ENCODE data around the gene RAB2B. TPM values are rescaled to one million over a fixed set of nuclear protein-coding genes. Genes with fewer than 3 reads are reported as not detected.
A peak's percentile ranks its signal among the peaks of the same experiment; 100 is the strongest.

Gene RAB2B
- total RNA-seq, 1 experiment from 2014 or later = 26.8 TPM

- intact Hi-C loops (cut with micrococcal nuclease) = no loop called here
- ChIA-PET POLR2A (ENCODE audit: unreplicated experiment) (interaction anchor here (0.6 to 0.7 kb wide), 3 partner anchors 8 to 16 kb away, joined by 3 to 7 read pairs (median 5); partner anchors contain the start of gene METTL3), CTCF (interaction anchor here (1.0 kb wide), 1 partner anchor 39 kb away, joined by 3 read pairs; the partner anchor contains the start of gene CHD8)
- Histone ChIP-seq H3K9me2 (replicated peaks; ENCODE audit: low read length) (no peaks in the 10 kb centered on the region), H3K4me3 (ENCODE audit: low read length) (no peak overlapping the region), H3K27me3 (ENCODE audit: low read length) (no peaks in the 10 kb centered on the region), H3K4me1 (ENCODE audit: insufficient read depth, low read length) (no peaks in the 10 kb centered on the region), H3F3A (ENCODE audit: low read length, unreplicated experiment) (no peaks in the 10 kb centered on the region), H3K4me2 (ENCODE audit: low read length) (no peak overlapping the region), H3K9ac (ENCODE audit: low read length) (no peak overlapping the region), H4K20me1 (ENCODE audit: low read length) (no peaks in the 10 kb centered on the region), H3K9me3 (ENCODE audit: low read length) (no peaks in the 10 kb centered on the region), H3K36me3 (ENCODE audit: low read depth, low read length) (peaks cover 59% of the 10 kb centered on the region), H3K79me2 (ENCODE audit: low read length) (no peaks in the 10 kb centered on the region), H3K27ac (ENCODE audit: low read length) (no peak overlapping the region), H2AFZ (ENCODE audit: low read length) (no peak overlapping the region)
- BruUV-seq (replicated peaks) = no TSS peak
- ATAC-seq (peak; percentile 8; the same call in 1 of the 2 replicates), DNase-seq (no peak)
- no peak for TF ChIP-seq EZH2 (IDR thresholded peaks at IDR 0.05; ENCODE audit: low read length, unreplicated experiment)
- no peak for TF ChIP-seq EZH2phosphoT487 (IDR thresholded peaks at IDR 0.05; ENCODE audit: borderline replicate concordance, low read length)
- TF ChIP-seq CTCF (conservative IDR thresholded peaks at IDR 0.05; ENCODE audit: low read depth, low read length) = no peak
Observed at GRCh38 chr14:21494902-21495762, 18.4 kb upstream of the RAB2B start.

GRCh38 chr14:21486640-21487087 lies 9.9 kb upstream of the RAB2B start:
- ATAC-seq = no peak
- no peaks in the 10 kb centered on the region for H3F3A ChIP-seq (ENCODE audit: low read length, unreplicated experiment)
- no peak for TF ChIP-seq EZH2 (IDR thresholded peaks at IDR 0.05; ENCODE audit: low read length, unreplicated experiment)
- no peak for TF ChIP-seq EZH2phosphoT487 (IDR thresholded peaks at IDR 0.05; ENCODE audit: borderline replicate concordance, low read length)
- TF ChIP-seq CTCF (conservative IDR thresholded peaks at IDR 0.05; ENCODE audit: low read depth, low read length) = no peak
- POLR2A ChIA-PET (ENCODE audit: unreplicated experiment) = no interaction called here
- H4K20me1 ChIP-seq (ENCODE audit: low read length) = no peaks in the 10 kb centered on the region
- no peak overlapping the region for H2AFZ ChIP-seq (ENCODE audit: low read length)
- H3K79me2 ChIP-seq (ENCODE audit: low read length) = 0 out of 2 replicates have a peak, but pooled peaks cover 5% of the 10 kb centered on the region
- H3K4me3 ChIP-seq (ENCODE audit: low read length) = no peak overlapping the region
- no peaks in the 10 kb centered on the region for H3K9me3 ChIP-seq (ENCODE audit: low read length)
- H3K4me2 ChIP-seq (ENCODE audit: low read length) = no peak overlapping the region
- no peak overlapping the region for H3K9ac ChIP-seq (ENCODE audit: low read length)
- H3K4me1 ChIP-seq (ENCODE audit: insufficient read depth, low read length) = no peaks in the 10 kb centered on the region
- DNase-seq = no peak
- BruUV-seq (replicated peaks) = no TSS peak
- CTCF ChIA-PET = no interaction called here
- no peak overlapping the region for H3K27ac ChIP-seq (ENCODE audit: low read length)
- H3K9me2 ChIP-seq (replicated peaks; ENCODE audit: low read length) = no peaks in the 10 kb centered on the region
- no peaks in the 10 kb centered on the region for H3K27me3 ChIP-seq (ENCODE audit: low read length)
- intact Hi-C loops (cut with micrococcal nuclease) = no loop called here
- H3K36me3 ChIP-seq (ENCODE audit: low read depth, low read length) = peaks cover 19% of the 10 kb centered on the region

Data from PC-3 (cell line).